ENCODE results near the gene IQCC. TPM values are rescaled to one million over a fixed set of nuclear protein-coding genes. Genes with fewer than 3 reads are reported as not detected.
"Not testable (repeated sequence)": the region's sequence is repeated elsewhere in the genome, so short reads cannot be mapped to it uniquely, and the experiment has no call there.

IQCC gene
- polyA plus RNA-seq, 1 of the 3 experiments (the other 2 are of a cell fraction), result 2.4 TPM

DNA sequence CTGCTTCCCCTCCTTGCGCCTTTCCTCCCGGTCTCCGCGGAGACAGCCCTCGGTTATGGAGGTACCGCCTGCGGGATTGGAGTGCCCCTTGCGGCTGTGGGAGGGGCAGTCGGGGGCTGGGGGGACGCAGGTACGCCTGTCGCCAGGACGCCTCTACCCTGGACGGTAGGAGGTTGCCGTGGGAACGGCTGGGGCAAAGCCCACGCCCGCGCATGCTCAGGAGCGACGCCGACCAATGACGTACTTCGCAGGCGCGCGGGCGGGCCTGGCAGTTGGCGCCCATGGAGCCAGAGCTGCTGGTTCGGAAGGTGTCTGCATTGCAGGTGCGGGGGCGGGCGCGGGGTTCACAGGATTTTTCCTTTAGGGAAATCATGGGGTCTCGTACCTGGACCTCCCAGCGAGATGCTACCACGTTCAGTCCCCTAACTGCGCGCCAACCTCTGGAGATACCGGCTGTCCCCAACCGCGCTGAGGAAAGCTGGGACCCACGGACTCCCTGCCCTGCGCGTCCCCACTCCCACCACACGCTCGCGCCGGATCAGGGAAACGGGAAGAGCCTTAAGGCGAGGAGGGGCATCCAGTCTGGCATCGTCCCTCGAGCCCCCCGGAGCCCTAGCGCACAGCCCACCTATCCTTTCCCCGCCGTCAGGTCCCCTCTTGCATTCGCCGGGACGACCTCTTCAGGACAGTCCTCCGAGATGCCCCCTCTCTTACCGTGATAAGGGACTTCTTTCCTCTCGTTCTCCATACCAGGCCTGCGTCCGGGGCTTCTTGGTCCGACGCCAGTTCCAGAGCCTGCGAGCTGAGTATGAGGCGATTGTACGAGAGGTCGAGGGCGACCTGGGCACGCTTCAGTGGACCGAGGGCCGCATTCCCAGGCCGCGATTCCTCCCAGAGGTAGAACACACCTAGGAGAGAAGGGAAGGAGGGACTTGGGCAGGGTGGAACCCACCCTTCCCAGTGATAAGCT, at the start of gene IQCC (continued):
- TF ChIP-seq ELF1 (IDR thresholded peaks at IDR 0.05), result no peak
- no peak for TF ChIP-seq MEF2A (IDR thresholded peaks at IDR 0.05; ENCODE audit: borderline replicate concordance, low read depth)
- TF ChIP-seq RXRA (IDR thresholded peaks at IDR 0.05; ENCODE audit: borderline replicate concordance, low read depth), result no peak
- TF ChIP-seq, protein P1, sequence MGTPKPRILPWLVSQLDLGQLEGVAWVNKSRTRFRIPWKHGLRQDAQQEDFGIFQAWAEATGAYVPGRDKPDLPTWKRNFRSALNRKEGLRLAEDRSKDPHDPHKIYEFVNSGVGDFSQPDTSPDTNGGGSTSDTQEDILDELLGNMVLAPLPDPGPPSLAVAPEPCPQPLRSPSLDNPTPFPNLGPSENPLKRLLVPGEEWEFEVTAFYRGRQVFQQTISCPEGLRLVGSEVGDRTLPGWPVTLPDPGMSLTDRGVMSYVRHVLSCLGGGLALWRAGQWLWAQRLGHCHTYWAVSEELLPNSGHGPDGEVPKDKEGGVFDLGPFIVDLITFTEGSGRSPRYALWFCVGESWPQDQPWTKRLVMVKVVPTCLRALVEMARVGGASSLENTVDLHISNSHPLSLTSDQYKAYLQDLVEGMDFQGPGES (IDR thresholded peaks at IDR 0.05; ENCODE audit: low read depth, low read length), result no peak
- no peak for TF ChIP-seq EP300 (IDR thresholded peaks at IDR 0.05; ENCODE audit: borderline replicate concordance in 1 of 2, low read depth in 1 of 2, low read length in 1 of 2)
- no peak for TF ChIP-seq TCF12 (IDR thresholded peaks at IDR 0.05)
- TF ChIP-seq GABPA (IDR thresholded peaks at IDR 0.05; ENCODE audit: low read depth), result no peak
- TF ChIP-seq MXI1 (IDR thresholded peaks at IDR 0.05; ENCODE audit: low read depth, low read length), result peak; percentile 82; the same call in 1 of the 2 replicates
- no peak for TF ChIP-seq TEAD4 (IDR thresholded peaks at IDR 0.05; ENCODE audit: borderline replicate concordance, insufficient read depth)
- no peak for TF ChIP-seq SMC3 (IDR thresholded peaks at IDR 0.05; ENCODE audit: low read depth, low read length)

GRCh38 chr1:32159189-32159588, 46.3 kb upstream of the IQCC start:
- Histone ChIP-seq H3K9ac (no peak overlapping the region), H3K27ac (ENCODE audit: low read depth in 2 of 2, low read length in 1 of 2) (no peak overlapping the region), H4K20me1 (ENCODE audit: insufficient read depth) (no peaks in the 10 kb centered on the region), H3K4me3 (ENCODE audit: low read depth in 2 of 2, low read length in 1 of 2) (no peak overlapping the region), H3K79me2 (ENCODE audit: insufficient read depth) (peaks cover 16% of the 10 kb centered on the region; the same call in 1 of the 2 replicates), H3K9me2 (no peaks in the 10 kb centered on the region), H3K4me1 (ENCODE audit: control insufficient read depth in 1 of 2, insufficient read depth in 2 of 2, low read depth in 1 of 2, low read length in 1 of 2) (no peaks in the 10 kb centered on the region), H2AFZ (ENCODE audit: low read depth) (no peak overlapping the region), H3K4me2 (no peak overlapping the region), H3K9me3 (no peaks in the 10 kb centered on the region), H3K36me3 (replicated peaks in 1 of 2; ENCODE audit: control insufficient read depth in 1 of 2, insufficient read depth in 2 of 2, low read length in 1 of 2) (peaks cover 59 to 85% of the 10 kb centered on the region in 2 experiments), H3F3A (replicated peaks; ENCODE audit: insufficient read depth) (no peaks in the 10 kb centered on the region), H3K27me3 (ENCODE audit: insufficient read depth) (no peaks in the 10 kb centered on the region)
- 90% methylated on average over 3 of the region's 3 CpGs for WGBS (ENCODE audit: low lambda C conversion rate)
- TF ChIP-seq FOXJ3 (CRISPR knock-in tag; IDR thresholded peaks at IDR 0.05) (no peak), FOSL2 (IDR thresholded peaks at IDR 0.05; ENCODE audit: borderline replicate concordance, low read depth) (no peak)
- ChIA-PET CTCF (no interaction called here), POLR2A (no interaction called here)
- DNase-seq, result no peak

DNA sequence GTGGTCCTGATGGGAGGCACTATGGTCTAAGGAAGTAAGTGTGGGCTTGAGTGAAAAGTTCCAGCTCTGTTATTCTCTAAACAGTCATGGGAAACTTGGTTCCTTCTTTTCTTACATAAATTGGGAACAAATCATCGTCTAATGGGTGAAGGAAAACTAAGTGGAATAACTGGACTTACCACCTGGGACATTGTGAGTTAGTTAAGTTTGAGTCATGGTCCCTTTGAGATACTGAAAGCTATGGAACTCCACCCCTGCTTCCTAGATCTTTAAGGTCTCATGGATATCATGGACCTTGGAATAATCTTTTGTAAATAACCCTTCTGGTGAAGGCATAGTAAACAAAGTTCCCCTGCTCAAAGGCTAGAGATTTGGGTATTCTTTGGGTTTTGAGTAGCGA, 42.1 kb upstream of the IQCC start:
- no peaks in the 10 kb centered on the region for H3K9me2 ChIP-seq
- H3K4me3 ChIP-seq (ENCODE audit: low read depth in 2 of 2, low read length in 1 of 2), result no peak overlapping the region
- CTCF ChIA-PET, result no interaction called here
- H3K79me2 ChIP-seq (ENCODE audit: insufficient read depth), result no peaks in the 10 kb centered on the region
- POLR2A ChIA-PET, result no interaction called here
- H3K9ac ChIP-seq, result no peak overlapping the region
- TF ChIP-seq RXRA (IDR thresholded peaks at IDR 0.05; ENCODE audit: borderline replicate concordance, low read depth) (no peak), NFIC (IDR thresholded peaks at IDR 0.05; ENCODE audit: borderline replicate concordance) (no peak), MXI1 (IDR thresholded peaks at IDR 0.05; ENCODE audit: low read depth, low read length) (no peak), GABPA (IDR thresholded peaks at IDR 0.05; ENCODE audit: low read depth) (no peak), YY1 (IDR thresholded peaks at IDR 0.05; ENCODE audit: low read depth) (no peak)
- H3F3A ChIP-seq (replicated peaks; ENCODE audit: insufficient read depth), result no peaks in the 10 kb centered on the region
- H3K4me2 ChIP-seq, result no peak overlapping the region
- H3K4me1 ChIP-seq (ENCODE audit: control insufficient read depth in 1 of 2, insufficient read depth in 2 of 2, low read depth in 1 of 2, low read length in 1 of 2), result no peaks in the 10 kb centered on the region
- 100% methylated on average over 2 of the region's 2 CpGs for WGBS (ENCODE audit: low lambda C conversion rate)
- H3K9me3 ChIP-seq, result no peaks in the 10 kb centered on the region
- H2AFZ ChIP-seq (ENCODE audit: low read depth), result no peak overlapping the region
- DNase-seq, result no peak
- peaks cover 44 to 77% of the 10 kb centered on the region in 2 experiments for H3K36me3 ChIP-seq (replicated peaks in 1 of 2; ENCODE audit: control insufficient read depth in 1 of 2, insufficient read depth in 2 of 2, low read length in 1 of 2)
- no peak overlapping the region for H3K27ac ChIP-seq (ENCODE audit: low read depth in 2 of 2, low read length in 1 of 2)
- H4K20me1 ChIP-seq (ENCODE audit: insufficient read depth), result no peaks in the 10 kb centered on the region
- H3K27me3 ChIP-seq (ENCODE audit: insufficient read depth), result no peaks in the 10 kb centered on the region

DNA sequence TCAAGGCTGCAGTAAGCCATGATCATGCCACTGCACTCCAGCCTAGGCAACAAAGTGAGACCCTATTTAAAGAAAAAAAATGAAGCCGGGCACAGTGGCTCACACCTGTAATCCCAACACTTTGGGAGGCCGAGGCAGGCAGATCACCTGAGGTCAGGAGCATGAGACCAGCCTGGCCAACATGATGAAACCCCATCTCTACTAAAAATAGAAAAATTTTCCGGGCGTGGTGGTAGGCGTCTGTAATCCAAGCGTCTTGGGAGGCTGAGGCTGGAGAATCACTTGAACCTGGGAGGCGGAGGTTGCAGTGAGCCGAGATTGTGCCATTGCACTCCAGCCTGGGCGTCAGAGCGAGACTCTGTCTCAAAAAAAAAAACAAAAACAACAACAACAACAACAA, 39.8 kb upstream of the IQCC start:
- H2AFZ ChIP-seq (ENCODE audit: low read depth); H3K27me3 ChIP-seq (ENCODE audit: insufficient read depth); CTCF ChIA-PET; H3K27ac ChIP-seq (ENCODE audit: low read depth in 2 of 2, low read length in 1 of 2); H3F3A ChIP-seq (replicated peaks; ENCODE audit: insufficient read depth); H3K4me1 ChIP-seq (ENCODE audit: control insufficient read depth in 1 of 2, insufficient read depth in 2 of 2, low read depth in 1 of 2, low read length in 1 of 2); POLR2A ChIA-PET; DNase-seq; H3K9me2 ChIP-seq; H3K4me2 ChIP-seq; H3K79me2 ChIP-seq (ENCODE audit: insufficient read depth); H3K9ac ChIP-seq; H3K9me3 ChIP-seq; H3K4me3 ChIP-seq (ENCODE audit: low read depth in 2 of 2, low read length in 1 of 2); H4K20me1 ChIP-seq (ENCODE audit: insufficient read depth): not testable (repeated sequence)
- peaks cover 37 to 62% of the 10 kb centered on the region in 2 experiments for H3K36me3 ChIP-seq (replicated peaks in 1 of 2; ENCODE audit: control insufficient read depth in 1 of 2, insufficient read depth in 2 of 2, low read length in 1 of 2)
- WGBS (ENCODE audit: low lambda C conversion rate), result 97% methylated on average over 10 of the region's 10 CpGs
